LoVo (cell line): ENCODE data around the gene ITGAV.
"Not testable (repeated sequence)": the region's sequence is repeated elsewhere in the genome, so short reads cannot be mapped to it uniquely, and the experiment has no call there.

Experiments used
- DNase-seq: peaks from one replicate; pipeline ENCODE4 v3.0.0-alpha.2; 2016; ENCODE audit warnings: low spot score

ITGAV gene

DNA sequence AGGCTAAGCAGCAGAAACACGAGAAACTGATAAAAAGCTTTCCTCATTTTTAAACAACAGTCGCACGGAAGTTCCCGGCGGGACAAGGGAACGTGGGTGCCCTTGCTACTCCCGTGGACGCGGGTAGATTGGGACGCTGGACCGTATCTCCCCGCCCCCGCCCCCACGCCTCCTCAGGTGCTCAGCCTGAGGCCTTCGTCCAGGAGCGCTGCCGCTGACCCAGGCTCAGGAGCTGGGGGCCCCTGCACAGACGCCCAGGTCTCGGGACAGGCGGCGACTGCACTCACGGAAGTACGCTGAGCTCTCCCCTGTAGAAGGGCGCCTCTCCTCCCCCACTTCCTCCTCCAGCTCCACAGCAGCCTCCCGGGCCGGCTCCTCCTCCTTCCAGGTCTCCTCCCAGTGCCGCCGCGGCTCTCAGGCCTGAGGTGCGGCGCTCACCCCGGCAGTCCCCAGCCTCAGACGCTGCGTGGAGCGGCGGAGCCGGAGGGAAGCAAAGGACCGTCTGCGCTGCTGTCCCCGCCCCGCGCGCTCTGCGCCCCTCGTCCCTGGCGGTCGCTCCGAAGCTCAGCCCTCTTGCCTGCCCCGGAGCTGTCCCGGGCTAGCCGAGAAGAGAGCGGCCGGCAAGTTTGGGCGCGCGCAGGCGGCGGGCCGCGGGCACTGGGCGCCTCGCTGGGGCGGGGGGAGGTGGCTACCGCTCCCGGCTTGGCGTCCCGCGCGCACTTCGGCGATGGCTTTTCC, at the start of gene ITGAV:
Gene ITGAV, plus strand, starts transcription at position 445 of the 738 bp plus-strand sequence. Its CDS starts 283 bp downstream, at position 728.
- DNase-seq = peak; percentile 93

DNA sequence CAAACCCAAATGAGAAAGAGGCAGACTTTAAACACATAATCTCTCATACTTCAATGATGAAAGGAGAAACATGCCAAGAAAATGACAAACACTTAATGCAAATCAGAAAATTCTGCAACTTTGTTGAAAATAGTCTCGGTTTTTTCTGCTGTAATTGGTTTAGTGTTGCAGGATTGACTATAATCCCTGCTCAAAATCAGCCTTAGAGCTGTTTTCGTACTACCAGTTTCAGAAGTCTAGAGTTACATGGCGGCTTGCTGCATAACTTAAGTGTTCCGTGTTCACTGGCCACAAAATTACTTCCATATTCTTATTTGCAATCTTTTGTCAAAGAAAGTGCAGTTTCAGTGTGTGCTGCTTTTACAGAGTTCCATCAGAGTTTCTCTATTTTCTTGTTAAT, 48.9 kb upstream of the ITGAV start:
- no peak for DNase-seq

DNA sequence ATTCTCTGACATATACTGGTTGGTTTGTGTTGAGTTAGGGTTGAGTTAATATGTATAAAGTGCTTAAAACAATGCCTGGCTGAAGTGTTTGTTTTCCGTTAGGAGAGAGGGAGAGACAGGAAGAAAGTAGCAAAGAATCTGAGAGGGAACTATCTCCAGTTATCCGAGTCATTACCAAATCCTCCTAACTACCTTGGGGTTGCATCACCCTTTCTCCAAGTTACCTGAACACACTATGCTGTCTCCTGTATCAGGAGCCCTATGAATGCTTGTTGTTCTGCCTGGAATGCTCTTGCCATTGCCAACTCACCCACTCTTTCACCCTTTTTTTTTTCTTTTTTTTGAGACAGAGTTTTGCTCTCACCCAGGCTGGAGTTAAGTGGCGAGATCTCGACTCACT, 47.9 kb upstream of the ITGAV start:
- DNase-seq = no peak

DNA sequence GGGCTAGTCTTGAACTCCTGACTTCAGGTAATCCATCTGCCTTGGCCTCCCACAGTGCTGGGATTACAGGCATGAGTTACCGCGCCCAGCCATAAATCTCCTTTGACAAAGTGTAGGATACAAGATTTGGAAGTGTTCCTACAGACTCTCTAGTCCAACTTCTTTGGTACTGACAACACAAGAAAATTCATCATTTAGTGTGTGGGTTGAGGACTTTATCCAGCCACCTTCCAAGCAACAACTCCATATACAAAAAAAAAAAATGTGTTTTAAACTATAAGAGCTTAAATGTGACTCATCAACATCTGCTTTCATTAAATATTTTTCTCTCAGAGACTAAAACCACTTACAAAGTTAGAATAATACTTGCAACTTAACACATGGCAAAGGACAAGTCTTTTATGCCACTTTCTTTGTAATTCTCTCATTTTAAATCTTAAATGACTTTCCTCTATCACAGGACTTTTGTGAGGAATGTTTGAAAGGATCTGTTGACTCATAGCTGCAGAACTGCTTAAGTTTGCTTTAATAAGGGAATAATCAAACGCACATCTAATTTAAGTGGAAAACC, 46.2 kb upstream of the ITGAV start:
- no peak for DNase-seq

DNA sequence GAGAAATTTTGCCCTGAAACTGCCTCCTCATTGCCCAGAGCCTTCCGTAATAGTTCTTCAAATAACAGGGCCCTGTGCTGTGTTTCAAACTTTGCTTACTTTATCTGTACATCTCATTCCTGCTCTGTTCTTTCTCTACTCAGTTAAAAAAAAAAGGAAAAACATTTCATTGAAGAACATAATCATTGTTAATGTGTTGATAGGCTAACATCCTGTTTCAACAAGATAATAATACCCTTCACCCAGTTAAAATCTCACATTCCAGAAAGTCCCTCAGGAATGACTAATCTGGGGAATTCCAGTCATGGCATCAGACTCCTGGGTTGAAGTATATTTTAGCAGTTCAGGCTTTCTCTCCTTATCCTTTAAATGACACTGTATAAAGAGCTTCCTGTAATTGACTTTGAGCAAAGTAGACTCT, 45.6 kb upstream of the ITGAV start:
- DNase-seq = peak; percentile 44

DNA sequence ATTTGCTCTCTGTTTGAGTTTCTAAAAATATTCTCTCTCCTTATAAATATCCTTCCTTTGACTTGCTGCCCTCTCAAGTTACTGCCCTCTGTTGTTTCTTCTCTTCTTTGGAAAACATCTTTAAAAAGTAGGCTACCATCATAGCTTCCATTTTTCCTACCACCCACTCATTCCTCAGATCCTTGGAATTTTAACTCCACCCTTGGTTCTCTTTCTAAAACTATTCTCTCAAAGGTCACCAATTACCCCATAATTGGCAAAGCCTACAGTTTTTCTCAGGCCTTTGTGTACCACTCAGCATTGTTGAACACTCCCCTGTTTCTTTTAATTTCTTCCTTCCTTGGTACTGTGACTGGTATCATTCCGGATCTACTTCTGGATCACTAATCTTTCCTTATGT, 43.0 kb upstream of the ITGAV start:
- no peak for DNase-seq

DNA sequence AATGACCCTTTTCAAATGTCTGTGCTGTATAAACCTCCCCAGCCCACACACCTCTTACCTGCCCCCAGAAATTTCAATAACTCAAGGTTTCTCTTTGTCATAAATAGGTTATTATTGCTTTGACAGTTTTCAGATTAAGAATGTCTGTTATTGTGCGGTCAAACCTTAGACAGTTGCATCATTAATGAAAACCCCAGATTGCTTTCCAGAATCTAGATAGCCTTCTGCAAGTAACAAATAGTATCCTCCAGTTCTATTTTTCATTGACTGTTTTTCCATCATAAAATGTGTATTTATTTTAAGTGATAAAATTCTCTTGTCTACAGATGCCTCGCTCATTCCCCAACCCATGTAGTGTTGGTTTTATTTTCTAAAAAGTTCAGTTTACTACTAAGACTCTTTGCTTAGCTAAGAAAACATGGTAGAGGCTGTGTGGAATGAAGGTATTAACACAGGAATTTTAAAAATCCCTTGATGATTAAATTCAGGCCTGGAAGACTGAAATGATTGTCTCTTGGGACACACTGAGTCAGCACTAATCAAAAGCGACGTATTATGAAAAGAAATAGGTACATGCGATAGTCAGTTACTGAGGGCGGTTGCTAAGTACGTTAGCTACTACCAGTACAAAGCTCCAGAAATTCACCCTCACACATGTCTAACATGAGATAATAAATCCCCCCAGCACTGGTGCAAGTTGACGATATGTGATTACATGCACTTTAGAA, 38.4 kb upstream of the ITGAV start:
- no peak for DNase-seq

DNA sequence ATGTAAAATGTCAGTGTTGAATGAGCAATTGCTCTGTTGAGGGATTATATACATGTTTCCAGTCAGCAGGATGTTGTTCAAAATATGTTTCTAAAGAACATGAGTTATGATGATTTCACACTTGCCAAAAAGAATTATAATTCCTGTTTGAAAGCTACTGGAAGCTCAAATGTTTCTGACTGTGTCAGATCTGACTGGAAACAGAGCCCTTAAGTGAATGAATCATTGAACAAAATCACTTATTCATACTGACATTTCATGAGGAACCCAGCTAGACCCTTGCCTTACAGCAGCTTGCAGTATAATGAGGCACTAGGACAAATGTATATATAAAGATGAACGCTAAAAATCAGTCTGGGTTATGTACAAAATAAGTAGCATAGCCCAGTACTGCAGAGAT, 35.4 kb upstream of the ITGAV start:
- no peak for DNase-seq

GRCh38 chr2:186554850-186555671, 34.8 kb upstream of the ITGAV start:
- DNase-seq = no peak

GRCh38 chr2:186558512-186559276, 31.2 kb upstream of the ITGAV start:
- no peak for DNase-seq

- DNase-seq = no peak
Measured at GRCh38 chr2:186559370-186559769, 30.5 kb upstream of the ITGAV start.

DNA sequence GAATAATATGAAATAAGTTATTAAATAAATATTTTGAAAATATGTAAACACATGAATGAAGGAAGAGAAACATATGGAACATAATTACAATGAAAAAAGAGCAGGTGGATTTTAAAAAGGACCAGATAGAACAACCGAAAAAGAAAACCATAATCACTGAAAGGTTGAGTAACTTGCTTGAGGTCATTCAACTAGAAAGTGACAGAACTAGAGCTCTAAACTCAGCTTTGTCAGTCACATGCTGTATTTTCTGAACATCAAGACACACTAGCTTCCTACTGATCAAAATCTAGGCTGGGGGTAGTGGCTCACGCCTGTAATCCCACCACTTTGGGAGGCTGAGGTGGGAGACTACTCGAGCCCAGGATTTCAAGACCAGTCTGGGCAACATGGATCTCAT, 30.0 kb upstream of the ITGAV start:
- no peak for DNase-seq

- DNase-seq = no peak
Measured at GRCh38 chr2:186560254-186560653, 29.6 kb upstream of the ITGAV start.

GRCh38 chr2:186561467-186562208, 28.2 kb upstream of the ITGAV start:
- no peak for DNase-seq

- no peak for DNase-seq
Measured at GRCh38 chr2:186562209-186562578, 27.7 kb upstream of the ITGAV start.

DNA sequence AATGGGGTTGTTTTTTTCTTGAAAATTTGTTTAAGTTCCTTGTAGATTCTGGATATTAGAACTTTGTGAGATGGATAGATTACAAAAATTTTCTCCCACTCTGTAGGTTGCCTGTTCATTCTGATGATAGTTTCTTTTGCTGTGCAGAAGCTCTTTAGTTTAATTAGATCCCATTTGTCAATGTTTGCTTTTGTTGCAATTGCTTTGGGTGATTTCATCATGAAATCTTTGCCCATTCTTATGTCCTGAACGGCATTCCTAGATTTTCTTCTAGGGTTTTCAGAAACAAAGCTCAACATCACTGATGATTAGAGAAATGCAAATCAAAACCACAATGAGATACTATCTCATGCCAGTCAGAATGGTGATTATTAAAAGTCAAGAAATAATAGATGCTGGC, 21.3 kb upstream of the ITGAV start:
- not testable (repeated sequence) for DNase-seq

DNA sequence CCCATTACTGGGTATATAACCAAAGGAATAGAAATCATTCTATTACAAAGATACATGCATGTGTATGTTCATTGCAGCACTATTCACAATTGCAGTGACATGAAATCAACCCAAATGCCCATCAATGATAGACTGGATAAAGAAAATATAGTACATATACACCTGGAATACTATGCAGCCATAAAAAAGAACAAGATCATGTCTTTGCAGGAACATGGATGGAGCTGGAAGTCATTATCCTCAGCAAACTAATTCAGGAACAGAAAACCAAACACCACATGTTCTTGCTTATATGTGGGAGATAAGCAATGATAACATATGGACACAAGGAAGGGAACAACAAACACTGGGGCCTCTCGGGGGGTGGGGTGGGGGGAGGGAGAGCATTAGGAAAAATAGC, 20.7 kb upstream of the ITGAV start:
- DNase-seq = not testable (repeated sequence)

DNA sequence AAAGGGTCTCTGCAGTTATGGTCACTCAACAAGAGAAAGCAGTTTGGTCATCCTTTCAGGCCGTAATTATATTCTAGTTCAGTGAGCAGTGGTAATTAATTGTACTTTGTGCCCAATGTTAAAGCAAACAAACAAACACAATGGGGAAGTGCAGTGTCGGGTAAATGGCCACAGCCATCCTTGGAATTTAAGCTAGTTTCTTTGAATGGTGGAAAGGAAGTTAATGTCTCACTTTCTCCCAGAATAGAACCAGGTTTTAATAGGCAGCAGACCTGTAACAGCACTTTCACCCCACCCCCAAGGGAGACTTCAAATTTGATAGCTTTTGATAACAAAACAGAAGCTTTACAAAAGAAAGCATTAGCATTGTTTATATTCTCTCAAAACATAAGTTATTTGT, 20.0 kb upstream of the ITGAV start:
- DNase-seq = no peak

DNA sequence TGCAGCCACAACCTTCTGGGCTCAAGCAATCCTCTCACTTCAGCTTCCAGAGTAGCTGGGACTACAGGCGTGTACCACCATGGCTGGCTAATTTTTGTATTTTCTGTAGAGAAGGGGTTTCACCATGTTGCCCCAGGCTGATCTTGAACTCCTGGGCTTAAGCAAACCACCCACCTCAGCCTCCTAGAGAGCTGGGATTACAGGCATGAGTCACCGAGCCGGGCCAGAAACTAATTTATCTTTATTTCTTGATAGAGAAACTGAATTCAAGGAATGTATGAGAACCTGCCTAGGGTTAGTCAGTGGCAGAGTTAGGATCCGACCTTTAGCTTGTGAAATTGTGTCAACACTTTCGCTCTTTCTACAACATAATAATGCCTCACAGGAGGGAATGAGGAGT, 19.3 kb upstream of the ITGAV start:
- peak; percentile 37 for DNase-seq

DNA sequence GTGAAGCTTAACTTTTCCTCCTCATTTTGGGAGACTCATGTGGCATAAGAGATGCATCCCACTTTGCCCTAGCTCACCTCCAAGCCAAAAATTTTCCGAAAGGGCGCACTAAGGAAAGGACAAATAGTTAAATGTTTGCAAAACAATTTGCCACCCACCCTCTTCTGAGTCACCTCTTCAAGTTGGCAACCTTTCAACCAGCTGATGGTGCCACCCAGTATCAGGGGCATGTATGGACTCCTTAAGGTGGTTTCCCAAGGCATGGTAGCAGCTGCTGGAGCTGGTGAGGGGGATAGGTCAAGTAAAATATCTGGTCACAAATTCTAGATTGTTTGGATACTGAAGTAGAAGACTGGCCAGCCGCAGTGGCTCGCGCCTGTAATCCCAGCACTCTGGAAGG, 17.2 kb upstream of the ITGAV start:
- no peak for DNase-seq

GRCh38 chr2:186573531-186573930, 16.3 kb upstream of the ITGAV start:
- DNase-seq = no peak
